ENCODE measurements around the gene ENPP7. TPM values are rescaled to one million over a fixed set of nuclear protein-coding genes. Genes with fewer than 3 reads are reported as not detected.
"Not testable (repeated sequence)": the region's sequence is repeated elsewhere in the genome, so short reads cannot be mapped to it uniquely, and the experiment has no call there.

The ENPP7 gene
- total RNA-seq, 4 donors from 2014 or later, result not detected

DNA sequence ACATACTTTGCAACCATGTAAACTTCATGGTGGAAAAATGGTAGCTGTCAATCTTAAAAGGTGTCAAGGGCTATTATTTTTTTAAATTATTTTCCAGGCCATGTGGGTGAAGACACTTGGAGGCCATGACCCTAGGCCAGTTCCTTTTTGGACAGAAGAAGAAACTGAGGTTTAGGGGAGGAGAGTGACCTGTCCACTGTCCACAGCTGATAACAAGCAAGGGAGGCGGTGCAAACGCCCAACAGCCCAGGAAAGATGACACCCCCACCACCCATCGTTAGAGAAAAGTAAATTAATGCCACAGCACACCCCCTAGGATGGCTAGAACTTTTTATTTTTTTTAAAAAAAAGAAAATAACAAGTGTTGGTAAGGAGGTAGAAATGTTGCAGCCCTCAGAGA, 19.2 kb downstream of the ENPP7 start:
- Histone ChIP-seq H3K4me3 (no peak overlapping the region), H3K27me3 (peaks cover 26 to 54% of the 10 kb centered on the region in 2 donors), H3K9me3 (no peaks in the 10 kb centered on the region), H3K36me3 (no peaks in the 10 kb centered on the region), H3K27ac (no peak overlapping the region), H3K4me1 (peaks cover 0 to 13% of the 10 kb centered on the region in 2 donors)
- DNase-seq, result no peak
- TF ChIP-seq POLR2A (IDR thresholded peaks at IDR 0.05), result no peak
- TF ChIP-seq, protein P1, sequence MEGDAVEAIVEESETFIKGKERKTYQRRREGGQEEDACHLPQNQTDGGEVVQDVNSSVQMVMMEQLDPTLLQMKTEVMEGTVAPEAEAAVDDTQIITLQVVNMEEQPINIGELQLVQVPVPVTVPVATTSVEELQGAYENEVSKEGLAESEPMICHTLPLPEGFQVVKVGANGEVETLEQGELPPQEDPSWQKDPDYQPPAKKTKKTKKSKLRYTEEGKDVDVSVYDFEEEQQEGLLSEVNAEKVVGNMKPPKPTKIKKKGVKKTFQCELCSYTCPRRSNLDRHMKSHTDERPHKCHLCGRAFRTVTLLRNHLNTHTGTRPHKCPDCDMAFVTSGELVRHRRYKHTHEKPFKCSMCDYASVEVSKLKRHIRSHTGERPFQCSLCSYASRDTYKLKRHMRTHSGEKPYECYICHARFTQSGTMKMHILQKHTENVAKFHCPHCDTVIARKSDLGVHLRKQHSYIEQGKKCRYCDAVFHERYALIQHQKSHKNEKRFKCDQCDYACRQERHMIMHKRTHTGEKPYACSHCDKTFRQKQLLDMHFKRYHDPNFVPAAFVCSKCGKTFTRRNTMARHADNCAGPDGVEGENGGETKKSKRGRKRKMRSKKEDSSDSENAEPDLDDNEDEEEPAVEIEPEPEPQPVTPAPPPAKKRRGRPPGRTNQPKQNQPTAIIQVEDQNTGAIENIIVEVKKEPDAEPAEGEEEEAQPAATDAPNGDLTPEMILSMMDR (IDR thresholded peaks at IDR 0.05), result no peak
- intact Hi-C loops (cut with DNase I; ENCODE audit: low total_unique reads), result no loop called here

DNA sequence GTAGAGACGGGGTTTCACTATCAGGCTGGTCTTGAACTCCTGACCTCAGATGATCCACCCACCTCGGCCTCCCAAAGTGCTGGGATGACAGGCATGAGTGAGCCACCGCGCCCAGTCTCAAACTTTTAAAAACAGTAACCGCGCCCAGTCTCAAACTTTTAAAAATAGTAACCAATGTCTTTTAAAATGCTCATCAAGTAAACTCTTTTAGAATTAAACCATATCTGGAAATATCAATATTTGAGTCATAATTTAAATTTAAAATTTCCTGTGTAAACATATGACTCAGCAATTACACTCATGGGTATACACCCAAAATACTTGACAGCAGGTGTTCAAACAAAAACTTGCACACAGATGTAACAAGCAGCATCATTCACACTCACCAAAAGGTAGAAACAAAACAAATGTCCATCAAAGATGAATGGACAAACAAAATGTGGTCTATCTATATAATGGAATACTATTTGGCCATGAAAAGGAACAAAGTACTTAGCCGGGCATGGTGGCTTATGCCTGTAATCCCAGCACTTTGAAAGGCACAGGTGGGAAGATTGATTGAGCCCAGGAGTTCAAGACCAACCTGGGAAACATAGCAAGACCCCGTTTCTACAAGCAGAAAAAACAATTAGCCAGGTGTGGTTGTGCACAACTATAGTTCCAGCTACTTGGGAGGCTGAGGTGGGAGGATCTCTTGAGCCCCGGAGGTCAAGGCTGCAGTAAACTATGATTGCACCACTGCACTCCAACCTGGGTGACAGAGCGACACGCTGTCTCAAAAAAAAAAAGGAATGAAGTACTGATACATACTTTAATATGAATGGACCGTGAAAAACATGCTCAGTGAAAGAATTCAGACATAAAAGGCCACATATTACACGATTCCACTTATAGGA, 20.2 kb downstream of the ENPP7 start:
- no peak for DNase-seq
- Histone ChIP-seq H3K4me1 (peaks cover 0 to 13% of the 10 kb centered on the region in 2 donors), H3K9me3 (no peaks in the 10 kb centered on the region), H3K27me3 (peaks cover 26 to 54% of the 10 kb centered on the region in 2 donors), H3K4me3 (no peak overlapping the region), H3K27ac (no peak overlapping the region), H3K36me3 (no peaks in the 10 kb centered on the region)
- intact Hi-C loops (cut with DNase I; ENCODE audit: low total_unique reads), result no loop called here
- TF ChIP-seq POLR2A (IDR thresholded peaks at IDR 0.05), result no peak
- TF ChIP-seq, protein P1 (IDR thresholded peaks at IDR 0.05), result no peak

DNA sequence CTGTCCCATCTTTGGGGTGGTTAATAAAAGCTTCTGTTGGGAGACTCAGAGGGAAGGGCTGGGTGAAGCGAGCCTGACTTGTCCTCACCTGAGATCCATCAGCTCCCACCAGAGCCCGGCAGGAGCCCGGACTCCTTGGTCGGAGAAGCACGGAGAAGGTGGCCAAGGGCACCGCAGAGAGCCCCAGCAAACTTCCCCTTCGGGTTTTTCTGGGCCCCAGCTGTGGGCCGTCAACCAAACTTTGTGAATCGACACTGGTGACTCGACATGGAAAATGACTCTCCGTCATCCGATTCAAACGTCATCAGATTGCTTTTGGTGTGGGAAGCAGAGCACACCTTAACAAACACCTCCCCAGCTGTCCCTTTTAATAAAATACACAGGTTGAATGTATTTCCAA, 21.4 kb downstream of the ENPP7 start:
- Histone ChIP-seq H3K4me1 (peaks cover 0 to 13% of the 10 kb centered on the region in 2 donors), H3K27me3 (peaks cover 22 to 43% of the 10 kb centered on the region in 2 donors), H3K9me3 (no peaks in the 10 kb centered on the region), H3K27ac (no peak overlapping the region), H3K4me3 (no peak overlapping the region), H3K36me3 (no peaks in the 10 kb centered on the region)
- DNase-seq, result no peak
- TF ChIP-seq POLR2A (IDR thresholded peaks at IDR 0.05), result no peak
- TF ChIP-seq, protein P1 (IDR thresholded peaks at IDR 0.05), result no peak
- intact Hi-C loops (cut with DNase I; ENCODE audit: low total_unique reads), result no loop called here

DNA sequence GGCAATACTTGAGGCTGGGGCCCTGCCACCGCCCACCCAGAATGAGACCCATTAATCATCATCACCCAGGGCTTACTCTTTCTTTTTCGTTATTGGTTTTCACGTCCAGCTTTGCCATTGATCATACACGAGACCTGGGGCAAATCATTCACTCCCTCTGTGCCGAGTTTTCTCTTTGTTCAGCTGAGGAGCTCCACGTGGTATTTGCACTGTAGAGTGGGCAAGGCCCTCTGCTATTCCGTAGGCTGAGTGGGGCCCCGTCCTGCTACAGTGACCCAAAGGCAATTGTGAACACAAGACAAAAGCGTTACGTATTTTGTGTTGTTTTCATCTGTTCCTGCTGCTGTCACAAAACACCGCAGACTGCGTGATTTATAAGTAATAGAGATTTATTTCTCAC, 23.6 kb downstream of the ENPP7 start:
- intact Hi-C loops (cut with DNase I; ENCODE audit: low total_unique reads), result no loop called here
- DNase-seq, result no peak
- no peak overlapping the region for H3K27ac ChIP-seq
- no peaks in the 10 kb centered on the region for H3K4me1 ChIP-seq
- H3K36me3 ChIP-seq, result no peaks in the 10 kb centered on the region
- H3K27me3 ChIP-seq, result peaks cover 2 to 23% of the 10 kb centered on the region in 2 donors
- TF ChIP-seq, protein P1 (IDR thresholded peaks at IDR 0.05), result no peak
- no peak for TF ChIP-seq POLR2A (IDR thresholded peaks at IDR 0.05)
- H3K4me3 ChIP-seq, result no peak overlapping the region
- no peaks in the 10 kb centered on the region for H3K9me3 ChIP-seq

DNA sequence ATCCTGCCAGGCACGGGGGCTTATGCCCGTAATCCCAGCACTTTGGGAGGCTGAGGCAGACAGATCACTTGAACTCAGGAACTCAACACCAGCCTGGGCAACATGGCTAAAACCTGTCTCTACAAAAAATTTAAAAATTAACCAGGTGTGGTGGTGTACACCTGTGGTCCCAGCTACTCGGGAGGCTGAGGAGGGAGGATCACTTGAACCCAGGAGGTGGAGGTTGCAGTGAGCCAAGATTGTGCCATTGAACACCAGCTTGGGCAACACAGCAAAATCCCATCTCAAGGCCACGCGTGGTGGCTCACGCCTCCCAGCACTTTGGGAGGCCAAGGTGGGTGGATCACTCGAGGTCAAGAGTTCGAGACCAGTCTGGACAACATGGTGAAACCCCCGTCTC, 24.2 kb downstream of the ENPP7 start:
- DNase-seq; H3K36me3 ChIP-seq; H3K4me1 ChIP-seq; H3K4me3 ChIP-seq; H3K9me3 ChIP-seq; intact Hi-C loops (cut with DNase I; ENCODE audit: low total_unique reads); H3K27ac ChIP-seq: not testable (repeated sequence)
- H3K27me3 ChIP-seq, result peaks cover 0 to 18% of the 10 kb centered on the region in 2 donors

All from uterus (tissue), 4 donors.